Body of pancreas (tissue), 4 donors: ENCODE measurements around the gene IER2.

Source experiments
- POLR2A ChIP-seq, 3 donors: fragments of 450-650 bp; IDR thresholded peaks; one replicate each; pipeline ENCODE4 v1.6.1; 2016; ENCODE audit warnings: antibody characterized with exemption in 3 of 3, mild to moderate bottlenecking in 2 of 3
- TF ChIP-seq, protein P1 (sequence below), 7 experiments: fragments of 450-650 bp in 4 of 7; fragments of 200-600 bp in 3 of 7; sonication (generic) in 3 of 7; IDR thresholded peaks; one replicate each; pipeline ENCODE4 v1.5.1; 2016 to 2019; ENCODE audit warnings: antibody characterized with exemption in 7 of 7

DNA sequence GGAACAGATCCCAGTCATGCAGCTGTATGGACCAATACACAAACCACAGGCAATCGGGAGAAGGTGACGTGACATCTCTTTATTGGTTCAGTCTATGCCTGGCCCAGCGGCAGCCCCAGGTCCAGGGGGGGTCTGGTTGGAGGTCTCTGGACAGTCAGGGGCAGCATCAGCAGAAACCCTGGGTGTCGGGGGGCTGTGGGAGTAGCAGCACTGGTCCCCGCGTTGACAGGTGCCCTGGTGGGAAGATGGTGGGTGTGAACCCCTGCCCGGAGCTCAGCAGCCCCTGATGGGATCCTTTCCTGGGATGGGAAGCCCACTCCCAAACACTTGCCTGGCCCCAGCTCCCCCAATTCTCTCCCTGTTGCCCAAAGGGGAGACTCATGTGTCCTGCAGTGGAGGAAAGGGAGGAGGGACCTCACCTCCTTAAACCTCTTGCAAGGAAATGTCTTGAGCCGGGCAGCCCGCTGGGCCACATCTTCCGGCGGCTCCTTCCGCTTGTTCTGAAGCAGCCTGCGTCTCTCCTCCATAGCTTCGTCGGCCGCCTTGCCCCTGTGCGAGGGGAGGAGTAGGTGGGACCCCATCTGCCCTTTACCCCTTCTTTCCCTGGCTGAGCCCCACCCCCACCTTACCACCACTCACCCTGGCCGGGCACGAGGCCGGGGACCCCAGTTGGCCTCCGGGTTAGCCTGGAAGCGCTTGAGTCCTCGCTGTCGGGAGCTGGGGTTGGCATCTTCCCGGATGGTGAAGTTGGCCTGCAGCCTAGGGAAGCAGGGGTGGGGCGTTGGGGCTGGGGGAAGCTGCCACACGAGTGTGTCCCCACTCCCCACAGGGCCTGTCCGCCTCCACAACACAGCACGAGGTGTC, 45.1 kb upstream of the IER2 start:
- TF ChIP-seq, protein P1, sequence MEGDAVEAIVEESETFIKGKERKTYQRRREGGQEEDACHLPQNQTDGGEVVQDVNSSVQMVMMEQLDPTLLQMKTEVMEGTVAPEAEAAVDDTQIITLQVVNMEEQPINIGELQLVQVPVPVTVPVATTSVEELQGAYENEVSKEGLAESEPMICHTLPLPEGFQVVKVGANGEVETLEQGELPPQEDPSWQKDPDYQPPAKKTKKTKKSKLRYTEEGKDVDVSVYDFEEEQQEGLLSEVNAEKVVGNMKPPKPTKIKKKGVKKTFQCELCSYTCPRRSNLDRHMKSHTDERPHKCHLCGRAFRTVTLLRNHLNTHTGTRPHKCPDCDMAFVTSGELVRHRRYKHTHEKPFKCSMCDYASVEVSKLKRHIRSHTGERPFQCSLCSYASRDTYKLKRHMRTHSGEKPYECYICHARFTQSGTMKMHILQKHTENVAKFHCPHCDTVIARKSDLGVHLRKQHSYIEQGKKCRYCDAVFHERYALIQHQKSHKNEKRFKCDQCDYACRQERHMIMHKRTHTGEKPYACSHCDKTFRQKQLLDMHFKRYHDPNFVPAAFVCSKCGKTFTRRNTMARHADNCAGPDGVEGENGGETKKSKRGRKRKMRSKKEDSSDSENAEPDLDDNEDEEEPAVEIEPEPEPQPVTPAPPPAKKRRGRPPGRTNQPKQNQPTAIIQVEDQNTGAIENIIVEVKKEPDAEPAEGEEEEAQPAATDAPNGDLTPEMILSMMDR (IDR thresholded peaks at IDR 0.05), result no peak
- TF ChIP-seq POLR2A (IDR thresholded peaks at IDR 0.05), result no peak
